ENCODE results near the gene TPX2.

- TF ChIP-seq CTCF (tag by site-specific recombination; IDR thresholded peaks at IDR 0.05) = no peak
- no peak for TF ChIP-seq ZNF747 (tag by site-specific recombination; IDR thresholded peaks at IDR 0.05)
- no peak for TF ChIP-seq ZNF280D (tag by site-specific recombination; IDR thresholded peaks at IDR 0.05)
Observed at GRCh38 chr20:31716351-31716750, 22.7 kb upstream of the TPX2 start.
